Measurements from ENCODE around the gene CFL1.

CFL1 gene

DNA sequence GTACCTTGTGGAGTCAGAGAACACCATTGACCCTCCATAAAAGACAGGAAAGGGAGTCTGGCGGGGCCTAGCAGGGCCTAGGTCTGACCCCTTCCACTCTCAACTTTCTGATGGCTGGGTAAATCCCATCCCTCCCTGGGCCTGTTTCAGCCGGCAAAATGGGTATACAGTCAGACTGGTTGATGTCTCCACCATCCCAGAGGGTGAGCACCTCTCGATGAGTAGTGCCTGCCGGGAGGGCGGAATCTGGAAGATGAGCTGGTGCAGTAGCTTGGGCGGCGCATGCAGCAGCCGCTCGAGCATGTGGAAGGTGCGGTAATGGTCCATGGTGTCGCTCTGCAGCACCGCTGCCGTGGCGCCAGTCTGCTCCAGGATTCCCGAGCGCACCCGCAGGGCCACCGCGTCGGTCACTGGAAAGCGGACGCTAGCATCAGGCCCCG lies 29.8 kb upstream of the CFL1 start:
- H3K9me3 ChIP-seq (ENCODE audit: severe bottlenecking) = no peaks in the 10 kb centered on the region
- no peak for ATAC-seq (ENCODE audit: low read depth)
- no peaks in the 10 kb centered on the region for H3K27me3 ChIP-seq (ENCODE audit: insufficient read depth, poor library complexity, severe bottlenecking)
- peaks cover 44% of the 10 kb centered on the region for H3K36me3 ChIP-seq (ENCODE audit: low read depth)
- peaks cover 10% of the 10 kb centered on the region for H3K4me1 ChIP-seq (ENCODE audit: insufficient read depth, poor library complexity, severe bottlenecking)
- H3K27ac ChIP-seq (ENCODE audit: poor library complexity, severe bottlenecking) = peak overlapping the region; percentile 96
- TF ChIP-seq, protein P1, sequence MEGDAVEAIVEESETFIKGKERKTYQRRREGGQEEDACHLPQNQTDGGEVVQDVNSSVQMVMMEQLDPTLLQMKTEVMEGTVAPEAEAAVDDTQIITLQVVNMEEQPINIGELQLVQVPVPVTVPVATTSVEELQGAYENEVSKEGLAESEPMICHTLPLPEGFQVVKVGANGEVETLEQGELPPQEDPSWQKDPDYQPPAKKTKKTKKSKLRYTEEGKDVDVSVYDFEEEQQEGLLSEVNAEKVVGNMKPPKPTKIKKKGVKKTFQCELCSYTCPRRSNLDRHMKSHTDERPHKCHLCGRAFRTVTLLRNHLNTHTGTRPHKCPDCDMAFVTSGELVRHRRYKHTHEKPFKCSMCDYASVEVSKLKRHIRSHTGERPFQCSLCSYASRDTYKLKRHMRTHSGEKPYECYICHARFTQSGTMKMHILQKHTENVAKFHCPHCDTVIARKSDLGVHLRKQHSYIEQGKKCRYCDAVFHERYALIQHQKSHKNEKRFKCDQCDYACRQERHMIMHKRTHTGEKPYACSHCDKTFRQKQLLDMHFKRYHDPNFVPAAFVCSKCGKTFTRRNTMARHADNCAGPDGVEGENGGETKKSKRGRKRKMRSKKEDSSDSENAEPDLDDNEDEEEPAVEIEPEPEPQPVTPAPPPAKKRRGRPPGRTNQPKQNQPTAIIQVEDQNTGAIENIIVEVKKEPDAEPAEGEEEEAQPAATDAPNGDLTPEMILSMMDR (IDR thresholded peaks at IDR 0.05; ENCODE audit: poor library complexity, severe bottlenecking) = no peak
- DNase-seq (ENCODE audit: low spot score) = no peak
- peak overlapping the region; percentile 45 for H3K4me3 ChIP-seq (ENCODE audit: severe bottlenecking)

DNA sequence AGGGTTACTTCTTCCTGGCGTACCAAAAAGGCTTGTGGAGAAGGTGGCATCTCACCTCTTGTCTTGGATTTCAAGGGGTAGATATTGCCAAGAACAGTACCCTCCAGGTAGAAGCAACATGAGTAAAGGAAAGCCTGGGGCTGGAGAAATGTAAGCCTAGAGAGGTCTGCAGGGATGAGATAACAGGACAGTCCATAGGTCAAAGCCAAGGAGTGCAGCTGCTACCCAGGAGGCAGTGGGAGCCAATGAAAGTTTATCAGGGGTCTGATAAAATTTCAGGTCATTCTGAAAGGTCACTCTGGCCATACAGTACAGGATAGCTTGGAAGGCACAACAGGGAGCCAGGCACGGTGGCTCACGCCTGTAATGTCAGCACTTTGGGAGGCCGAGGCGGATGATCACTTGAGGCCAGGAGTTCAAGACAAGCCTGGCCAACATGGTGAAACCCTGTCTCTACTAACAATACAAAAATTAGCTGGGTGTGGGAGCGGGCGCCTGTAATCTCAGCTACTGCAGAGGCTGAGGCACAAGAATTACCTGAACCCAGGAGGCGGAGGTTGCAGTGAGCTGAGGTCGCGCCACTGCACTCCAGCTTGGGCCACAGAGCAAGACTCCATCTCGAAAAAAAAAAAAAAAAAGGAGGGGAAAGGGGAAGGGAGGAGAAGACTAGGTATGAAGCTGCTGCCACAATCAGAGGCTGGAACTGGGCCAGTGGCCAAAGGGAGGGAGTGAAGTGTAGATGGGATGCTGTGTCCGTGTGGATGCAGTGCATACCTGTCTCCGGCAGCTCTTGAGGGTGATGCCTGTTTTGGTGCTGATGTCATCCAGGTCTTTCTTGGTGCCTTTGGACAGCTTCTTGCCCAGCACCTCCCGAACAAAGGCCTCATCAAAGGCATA lies 29.1 kb upstream of the CFL1 start:
- no peak for DNase-seq (ENCODE audit: low spot score)
- H3K4me1 ChIP-seq (ENCODE audit: insufficient read depth, poor library complexity, severe bottlenecking) = peaks cover 10% of the 10 kb centered on the region
- ATAC-seq (ENCODE audit: low read depth) = no peak
- peak overlapping the region; percentile 96 for H3K27ac ChIP-seq (ENCODE audit: poor library complexity, severe bottlenecking)
- no peaks in the 10 kb centered on the region for H3K27me3 ChIP-seq (ENCODE audit: insufficient read depth, poor library complexity, severe bottlenecking)
- peaks cover 42% of the 10 kb centered on the region for H3K36me3 ChIP-seq (ENCODE audit: low read depth)
- no peaks in the 10 kb centered on the region for H3K9me3 ChIP-seq (ENCODE audit: severe bottlenecking)
- TF ChIP-seq, protein P1 (IDR thresholded peaks at IDR 0.05; ENCODE audit: poor library complexity, severe bottlenecking) = no peak
- H3K4me3 ChIP-seq (ENCODE audit: severe bottlenecking) = peak overlapping the region; percentile 45

DNA sequence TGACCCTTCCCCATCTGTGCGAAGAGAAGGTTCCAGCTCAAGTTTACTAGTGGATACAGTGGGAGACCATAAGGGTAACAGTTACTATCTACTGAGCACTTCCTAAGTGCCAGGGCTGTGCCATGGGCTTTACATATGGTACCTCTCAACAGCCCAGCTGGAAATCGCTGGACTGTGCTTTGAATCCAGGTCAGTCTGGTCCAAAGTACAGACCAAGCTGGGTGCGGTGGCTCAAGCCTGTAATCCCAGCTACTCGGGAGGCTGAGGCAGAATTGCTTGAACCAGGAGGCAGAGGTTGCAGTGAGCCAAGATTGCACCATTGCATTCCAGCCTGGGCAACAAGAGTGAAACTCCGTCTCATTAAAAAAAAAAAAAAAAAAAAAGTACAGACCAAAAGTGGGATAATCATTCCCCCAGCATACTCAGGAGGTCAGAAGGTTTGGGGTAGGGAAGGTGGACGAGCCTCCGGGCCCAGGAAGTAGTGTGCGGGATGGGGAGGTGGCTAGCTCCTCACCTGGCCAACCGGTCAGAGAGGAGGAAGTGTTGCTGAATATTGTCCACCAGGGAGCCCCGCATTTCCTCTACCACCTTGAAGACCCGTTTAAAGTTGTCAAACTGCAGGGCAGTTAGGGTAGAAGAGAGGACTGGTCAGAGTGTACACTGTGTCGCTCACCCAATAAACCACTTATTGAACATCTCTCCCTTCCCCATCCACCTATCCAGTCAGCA lies 28.0 kb upstream of the CFL1 start:
- no peak for DNase-seq (ENCODE audit: low spot score)
- TF ChIP-seq, protein P1 (IDR thresholded peaks at IDR 0.05; ENCODE audit: poor library complexity, severe bottlenecking) = no peak
- H3K4me3 ChIP-seq (ENCODE audit: severe bottlenecking) = no peak overlapping the region
- H3K27me3 ChIP-seq (ENCODE audit: insufficient read depth, poor library complexity, severe bottlenecking) = no peaks in the 10 kb centered on the region
- H3K4me1 ChIP-seq (ENCODE audit: insufficient read depth, poor library complexity, severe bottlenecking) = peaks cover 10% of the 10 kb centered on the region
- H3K27ac ChIP-seq (ENCODE audit: poor library complexity, severe bottlenecking) = peak overlapping the region; percentile 96
- peaks cover 38% of the 10 kb centered on the region for H3K36me3 ChIP-seq (ENCODE audit: low read depth)
- ATAC-seq (ENCODE audit: low read depth) = no peak
- no peaks in the 10 kb centered on the region for H3K9me3 ChIP-seq (ENCODE audit: severe bottlenecking)

DNA sequence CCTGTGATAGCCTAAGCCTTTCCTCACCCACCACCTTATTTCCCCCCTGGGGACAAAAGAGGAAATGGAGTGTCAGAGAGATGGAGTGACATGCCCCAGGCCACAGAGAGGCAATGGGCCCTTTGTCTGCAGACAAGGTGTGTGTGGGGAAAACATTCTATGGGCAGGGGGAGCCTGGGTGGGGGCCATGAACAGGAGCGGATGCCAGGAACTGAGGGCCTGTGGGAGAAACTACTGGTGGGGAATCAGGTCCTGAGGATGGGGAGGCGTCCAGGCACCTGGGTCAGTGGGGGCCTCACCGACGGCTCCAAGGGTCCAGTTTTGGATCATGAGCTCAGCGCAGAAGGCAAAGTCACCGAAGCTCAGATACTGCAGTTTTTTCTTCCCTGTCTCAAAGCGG lies 27.3 kb upstream of the CFL1 start:
- H3K36me3 ChIP-seq (ENCODE audit: low read depth) = peaks cover 38% of the 10 kb centered on the region
- no peak overlapping the region for H3K4me3 ChIP-seq (ENCODE audit: severe bottlenecking)
- ATAC-seq (ENCODE audit: low read depth) (no peak), DNase-seq (ENCODE audit: low spot score) (no peak)
- no peak overlapping the region for H3K27ac ChIP-seq (ENCODE audit: poor library complexity, severe bottlenecking)
- no peaks in the 10 kb centered on the region for H3K9me3 ChIP-seq (ENCODE audit: severe bottlenecking)
- no peaks in the 10 kb centered on the region for H3K27me3 ChIP-seq (ENCODE audit: insufficient read depth, poor library complexity, severe bottlenecking)
- TF ChIP-seq, protein P1 (IDR thresholded peaks at IDR 0.05; ENCODE audit: poor library complexity, severe bottlenecking) = no peak
- H3K4me1 ChIP-seq (ENCODE audit: insufficient read depth, poor library complexity, severe bottlenecking) = peaks cover 10% of the 10 kb centered on the region

All from RWPE2 (cell line).